ENCODE results near the gene BRD9. TPM values are rescaled to one million over a fixed set of nuclear protein-coding genes. Genes with fewer than 3 reads are reported as not detected.
"Not testable (repeated sequence)": the region's sequence is repeated elsewhere in the genome, so short reads cannot be mapped to it uniquely, and the experiment has no call there.

The BRD9 gene
- total RNA-seq, 1 donor = 35.8 TPM

DNA sequence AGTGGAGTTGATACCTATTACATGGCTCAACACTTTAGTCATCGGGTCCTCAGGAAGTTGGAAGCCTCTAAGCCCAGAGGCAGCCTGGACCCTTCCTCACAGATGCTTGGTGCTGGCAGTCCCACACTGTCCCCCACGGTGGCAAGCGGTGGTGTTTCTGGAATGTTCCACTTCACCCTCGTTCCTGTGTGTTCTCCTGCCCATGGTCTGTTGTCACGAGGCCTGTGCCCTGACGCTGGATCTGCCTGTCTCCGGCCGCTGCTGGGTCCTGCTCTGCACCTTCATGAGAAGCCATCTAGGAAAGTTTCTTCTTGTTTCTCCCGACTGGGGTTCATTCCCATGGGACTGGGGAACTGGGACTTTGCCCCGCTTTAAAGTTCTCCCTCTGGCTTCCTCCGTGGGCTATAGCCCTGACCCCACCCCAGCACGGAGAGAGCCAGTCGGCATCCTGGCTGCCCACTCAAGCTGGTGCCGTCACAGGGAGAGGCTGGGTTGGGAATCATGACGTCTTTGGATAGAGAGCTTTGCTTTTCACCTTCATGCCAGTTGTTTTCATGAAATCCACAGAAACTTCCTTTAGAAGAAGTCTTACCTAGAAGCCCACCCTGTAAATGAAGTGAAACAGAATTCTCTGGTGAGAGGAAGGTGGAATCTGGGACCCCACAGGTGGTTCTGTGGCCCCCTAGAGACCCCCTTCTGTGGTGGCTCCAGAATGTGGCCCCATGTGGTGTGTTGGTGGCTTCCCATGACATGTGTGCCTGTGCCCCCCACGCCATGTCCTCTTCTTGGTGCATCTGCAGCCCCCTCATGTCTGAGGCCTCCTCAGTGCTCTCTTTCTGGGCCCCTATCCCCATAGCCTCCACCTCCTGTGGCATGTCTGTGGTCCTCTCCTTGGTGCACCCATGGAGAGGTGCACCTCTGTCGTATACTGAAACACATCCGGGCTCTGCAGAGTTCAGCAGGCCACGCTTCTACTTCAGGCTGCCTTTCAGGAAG, 43.8 kb upstream of the BRD9 start:
- no peak overlapping the region for H3K4me3 ChIP-seq (ENCODE audit: insufficient read depth, low read length)
- H4K20me1 ChIP-seq (ENCODE audit: insufficient read depth, low read length) = no peaks in the 10 kb centered on the region
- no peaks in the 10 kb centered on the region for H3K9me3 ChIP-seq (ENCODE audit: low read depth, low read length)
- no peaks in the 10 kb centered on the region for H3K4me1 ChIP-seq (ENCODE audit: insufficient read depth, low read length)
- no peaks in the 10 kb centered on the region for H3K36me3 ChIP-seq (ENCODE audit: insufficient read depth, low read length)
- no peak for DNase-seq (ENCODE audit: insufficient read length, low spot score, missing footprints)
- no peaks in the 10 kb centered on the region for H3K79me2 ChIP-seq (ENCODE audit: insufficient read depth, low read length)
- H3K4me2 ChIP-seq (ENCODE audit: insufficient read depth, low read length) = no peak overlapping the region
- no peak overlapping the region for H2AFZ ChIP-seq (ENCODE audit: low read length)
- no peak for TF ChIP-seq CTCF (IDR thresholded peaks at IDR 0.05; ENCODE audit: extremely low read depth, low read depth, low read length)
- no peak overlapping the region for H3K27ac ChIP-seq (ENCODE audit: low read depth, low read length)
- H3K27me3 ChIP-seq (ENCODE audit: insufficient read depth, low read length) = peaks cover 43% of the 10 kb centered on the region

GRCh38 chr5:935510-936084, 43.0 kb upstream of the BRD9 start:
- DNase-seq (ENCODE audit: insufficient read length, low spot score, missing footprints) = no peak
- Histone ChIP-seq H3K4me3 (ENCODE audit: insufficient read depth, low read length) (no peak overlapping the region), H3K9me3 (ENCODE audit: low read depth, low read length) (no peaks in the 10 kb centered on the region), H4K20me1 (ENCODE audit: insufficient read depth, low read length) (no peaks in the 10 kb centered on the region), H3K27me3 (ENCODE audit: insufficient read depth, low read length) (peaks cover 50% of the 10 kb centered on the region), H3K79me2 (ENCODE audit: insufficient read depth, low read length) (no peaks in the 10 kb centered on the region), H3K4me1 (ENCODE audit: insufficient read depth, low read length) (no peaks in the 10 kb centered on the region), H3K36me3 (ENCODE audit: insufficient read depth, low read length) (no peaks in the 10 kb centered on the region), H3K4me2 (ENCODE audit: insufficient read depth, low read length) (no peak overlapping the region), H2AFZ (ENCODE audit: low read length) (no peak overlapping the region), H3K27ac (ENCODE audit: low read depth, low read length) (no peak overlapping the region)
- no peak for TF ChIP-seq CTCF (IDR thresholded peaks at IDR 0.05; ENCODE audit: extremely low read depth, low read depth, low read length)

DNA sequence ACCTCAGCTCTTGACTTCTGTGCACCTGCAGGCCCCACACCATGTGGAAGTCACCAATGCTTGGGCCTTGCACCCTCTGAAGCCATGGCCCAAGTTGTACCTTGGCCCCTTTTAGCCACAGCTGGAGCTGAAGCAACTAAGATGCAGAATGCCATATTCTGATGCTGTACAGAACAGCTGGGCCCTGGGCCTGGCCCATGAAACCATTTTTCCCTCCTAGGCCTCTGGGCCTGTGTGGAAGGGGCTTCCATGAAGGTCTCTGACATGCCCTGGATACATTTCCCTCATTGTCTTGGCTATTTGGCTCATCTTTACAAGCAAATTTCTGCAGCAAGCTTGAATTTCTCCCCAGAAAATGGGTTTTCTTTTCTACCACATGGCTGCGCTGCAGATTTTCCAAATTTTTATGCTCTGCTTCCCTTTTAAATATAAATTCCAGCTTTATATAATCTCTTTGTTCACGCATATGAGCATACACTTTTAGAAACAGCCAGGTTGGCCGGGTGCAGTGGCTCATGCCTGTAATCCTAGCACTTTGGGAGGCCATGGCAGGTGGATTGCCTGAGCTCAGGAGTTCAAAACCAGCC, 41.9 kb upstream of the BRD9 start:
- not testable (repeated sequence) for H3K9me3 ChIP-seq (ENCODE audit: low read depth, low read length); H3K27ac ChIP-seq (ENCODE audit: low read depth, low read length); H3K4me3 ChIP-seq (ENCODE audit: insufficient read depth, low read length); H3K4me2 ChIP-seq (ENCODE audit: insufficient read depth, low read length); H3K36me3 ChIP-seq (ENCODE audit: insufficient read depth, low read length); H4K20me1 ChIP-seq (ENCODE audit: insufficient read depth, low read length); H3K79me2 ChIP-seq (ENCODE audit: insufficient read depth, low read length); DNase-seq (ENCODE audit: insufficient read length, low spot score, missing footprints); H2AFZ ChIP-seq (ENCODE audit: low read length); H3K4me1 ChIP-seq (ENCODE audit: insufficient read depth, low read length)
- H3K27me3 ChIP-seq (ENCODE audit: insufficient read depth, low read length) = peaks cover 48% of the 10 kb centered on the region
- peak; percentile 58 for TF ChIP-seq CTCF (IDR thresholded peaks at IDR 0.05; ENCODE audit: extremely low read depth, low read depth, low read length)

- H3K4me2 ChIP-seq (ENCODE audit: insufficient read depth, low read length); H3K79me2 ChIP-seq (ENCODE audit: insufficient read depth, low read length); H4K20me1 ChIP-seq (ENCODE audit: insufficient read depth, low read length); H3K4me1 ChIP-seq (ENCODE audit: insufficient read depth, low read length); H3K27ac ChIP-seq (ENCODE audit: low read depth, low read length); H2AFZ ChIP-seq (ENCODE audit: low read length); H3K36me3 ChIP-seq (ENCODE audit: insufficient read depth, low read length); DNase-seq (ENCODE audit: insufficient read length, low spot score, missing footprints); H3K4me3 ChIP-seq (ENCODE audit: insufficient read depth, low read length); H3K9me3 ChIP-seq (ENCODE audit: low read depth, low read length): not testable (repeated sequence)
- peaks cover 43% of the 10 kb centered on the region for H3K27me3 ChIP-seq (ENCODE audit: insufficient read depth, low read length)
Observed at GRCh38 chr5:933951-934350, 41.4 kb upstream of the BRD9 start.
